ENCODE results near the gene VPS52. TPM values are rescaled to one million over a fixed set of nuclear protein-coding genes. Genes with fewer than 3 reads are reported as not detected.

VPS52 gene
- total RNA-seq, 1 experiment from 2014 or later: 47.1 TPM

DNA sequence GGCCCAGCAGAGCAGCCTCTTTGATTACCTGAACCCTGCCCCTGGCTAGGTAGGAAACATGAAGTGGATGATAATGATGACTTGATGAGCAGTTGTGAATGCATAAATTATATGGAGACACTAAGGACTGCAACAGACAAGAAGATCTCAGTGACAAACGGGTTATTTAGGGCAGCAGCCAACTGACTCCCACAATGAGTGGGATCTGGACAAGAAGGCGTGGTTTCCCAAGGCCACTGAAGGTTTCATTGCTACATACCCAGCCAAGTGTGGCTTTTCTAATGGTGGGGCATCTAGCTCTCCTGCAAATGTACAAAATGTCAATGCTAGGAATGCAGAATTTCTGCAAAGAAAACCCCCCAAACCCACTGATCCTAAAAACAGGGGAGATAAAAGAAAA, 33.9 kb downstream of the VPS52 start:
- H3K79me1 ChIP-seq (ENCODE audit: insufficient read depth, low read depth, low read length, poor library complexity, severe bottlenecking): no peaks in the 10 kb centered on the region

More for the DNA sequence above, 33.9 kb downstream of the VPS52 start:
- Histone ChIP-seq H2BK5ac (ENCODE audit: insufficient read length, low read length) (no peak overlapping the region), H2BK20ac (ENCODE audit: low read depth, low read length, poor library complexity, severe bottlenecking) (no peak overlapping the region), H3K4ac (ENCODE audit: low read depth, low read length) (no peak overlapping the region), H3K27ac (ENCODE audit: insufficient read length, low read depth, low read length) (no peak overlapping the region), H2BK120ac (ENCODE audit: low read depth, low read length, poor library complexity, severe bottlenecking) (no peak overlapping the region), H2AK5ac (ENCODE audit: insufficient read length, low read length) (no peak overlapping the region), H2BK15ac (ENCODE audit: low read depth, low read length) (no peak overlapping the region), H3K4me1 (ENCODE audit: insufficient read depth, low read length) (peaks cover 3% of the 10 kb centered on the region; the same call in 1 of the 2 replicates), H4K8ac (replicated peaks; ENCODE audit: insufficient read length, low read depth, low read length) (no peak overlapping the region), H3K23me2 (ENCODE audit: insufficient read length, low read depth, low read length, poor library complexity, severe bottlenecking) (no peaks in the 10 kb centered on the region), H3K56ac (ENCODE audit: insufficient read length, low read depth, low read length) (no peak overlapping the region), H3K23ac (ENCODE audit: insufficient read length, low read depth, low read length) (no peak overlapping the region), H3K14ac (ENCODE audit: insufficient read depth, low read length) (no peak overlapping the region), H3K9ac (ENCODE audit: extremely low read depth, insufficient read length, low read length) (no peak overlapping the region), H4K91ac (ENCODE audit: insufficient read length, low read depth, low read length) (no peak overlapping the region), H3K9me3 (ENCODE audit: control insufficient read depth, low read depth, low read length) (no peaks in the 10 kb centered on the region), H3K18ac (ENCODE audit: insufficient read length, low read depth, low read length) (no peak overlapping the region), H4K20me1 (ENCODE audit: control insufficient read depth, insufficient read depth, insufficient read length) (no peaks in the 10 kb centered on the region), H3K4me2 (ENCODE audit: insufficient read depth, insufficient read length, low read length) (no peak overlapping the region), H3T11ph (ENCODE audit: low read length) (no peak overlapping the region), H3K27me3 (ENCODE audit: insufficient read depth, low read length) (no peaks in the 10 kb centered on the region), H3K79me2 (ENCODE audit: insufficient read depth, low read length) (no peaks in the 10 kb centered on the region), H2BK12ac (ENCODE audit: insufficient read length, low read depth, low read length) (no peak overlapping the region), H2AFZ (ENCODE audit: low read length) (no peak overlapping the region), H4K5ac (ENCODE audit: insufficient read length, low read depth, low read length) (no peak overlapping the region)
- Mint-ChIP-seq H3K27ac (no peak overlapping the region), H3K36me3 (ENCODE audit: insufficient read depth in 1 of 3, low read depth in 3 of 3) (no peaks in the 10 kb centered on the region), H3K4me3 (no peak overlapping the region), H3K4me1 (peaks cover 11% of the 10 kb centered on the region in 2 experiments), H3K27me3 (ENCODE audit: low read depth) (peaks cover 78% of the 10 kb centered on the region), H3K9me3 (no peaks in the 10 kb centered on the region)
- TF ChIP-seq, protein P1, sequence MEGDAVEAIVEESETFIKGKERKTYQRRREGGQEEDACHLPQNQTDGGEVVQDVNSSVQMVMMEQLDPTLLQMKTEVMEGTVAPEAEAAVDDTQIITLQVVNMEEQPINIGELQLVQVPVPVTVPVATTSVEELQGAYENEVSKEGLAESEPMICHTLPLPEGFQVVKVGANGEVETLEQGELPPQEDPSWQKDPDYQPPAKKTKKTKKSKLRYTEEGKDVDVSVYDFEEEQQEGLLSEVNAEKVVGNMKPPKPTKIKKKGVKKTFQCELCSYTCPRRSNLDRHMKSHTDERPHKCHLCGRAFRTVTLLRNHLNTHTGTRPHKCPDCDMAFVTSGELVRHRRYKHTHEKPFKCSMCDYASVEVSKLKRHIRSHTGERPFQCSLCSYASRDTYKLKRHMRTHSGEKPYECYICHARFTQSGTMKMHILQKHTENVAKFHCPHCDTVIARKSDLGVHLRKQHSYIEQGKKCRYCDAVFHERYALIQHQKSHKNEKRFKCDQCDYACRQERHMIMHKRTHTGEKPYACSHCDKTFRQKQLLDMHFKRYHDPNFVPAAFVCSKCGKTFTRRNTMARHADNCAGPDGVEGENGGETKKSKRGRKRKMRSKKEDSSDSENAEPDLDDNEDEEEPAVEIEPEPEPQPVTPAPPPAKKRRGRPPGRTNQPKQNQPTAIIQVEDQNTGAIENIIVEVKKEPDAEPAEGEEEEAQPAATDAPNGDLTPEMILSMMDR (conservative IDR thresholded peaks at IDR 0.05): no peak
- DNase-seq: no peak
- no CpG with 5 or more reads among the region's 2 CpGs for WGBS (ENCODE audit: extremely low coverage, insufficient read length, low lambda C conversion rate)
